Type B pancreatic cell (in vitro differentiated cells): ENCODE data around the gene SEMA6D. TPM values are rescaled to one million over a fixed set of nuclear protein-coding genes. Genes with fewer than 3 reads are reported as not detected.

Experiments
- DNase-seq: peaks from one replicate; pipeline ENCODE4 v3.0.0; 2021; ENCODE audit warnings: mixed read lengths; ENCODE audit not compliant: unreplicated experiment; ENCODE audit errors: extremely low spot score
- H3K27ac Mint-ChIP-seq: 2 replicates; pipeline ENCODE4 v1.8.0; 2021; ENCODE audit warnings: mild to moderate bottlenecking, mixed read lengths
- H3K27me3 Mint-ChIP-seq: 2 replicates; pipeline ENCODE4 v1.8.0; 2021; ENCODE audit warnings: mixed read lengths
- H3K36me3 Mint-ChIP-seq: 2 replicates; pipeline ENCODE4 v1.8.0; 2021; ENCODE audit warnings: mixed read lengths
- H3K4me1 Mint-ChIP-seq: one replicate; pipeline ENCODE4 v1.8.0; 2021; ENCODE audit warnings: mixed read lengths; ENCODE audit not compliant: unreplicated experiment
- H3K4me3 Mint-ChIP-seq: 2 replicates; pipeline ENCODE4 v1.8.0; 2021; ENCODE audit warnings: mild to moderate bottlenecking, mixed read lengths
- H3K9me3 Mint-ChIP-seq: 2 replicates; pipeline ENCODE4 v1.8.0; 2021; ENCODE audit warnings: mixed read lengths
- CTCF ChIP-seq: fragments of 200-600 bp; sonication (generic); conservative IDR thresholded peaks from 2 replicates; pipeline ENCODE4 v1.5.0; 2021; ENCODE audit warnings: antibody characterized with exemption, mild to moderate bottlenecking
- total RNA-seq: library from RNA; stranded (reverse); gene quantifications from 2 replicates; pipeline ENCODE4 v1.2.1, GENCODE V29; 2021; ENCODE audit warnings: low replicate concordance

SEMA6D gene
- total RNA-seq, 1 donor from 2014 or later, result 22.2 TPM

DNA sequence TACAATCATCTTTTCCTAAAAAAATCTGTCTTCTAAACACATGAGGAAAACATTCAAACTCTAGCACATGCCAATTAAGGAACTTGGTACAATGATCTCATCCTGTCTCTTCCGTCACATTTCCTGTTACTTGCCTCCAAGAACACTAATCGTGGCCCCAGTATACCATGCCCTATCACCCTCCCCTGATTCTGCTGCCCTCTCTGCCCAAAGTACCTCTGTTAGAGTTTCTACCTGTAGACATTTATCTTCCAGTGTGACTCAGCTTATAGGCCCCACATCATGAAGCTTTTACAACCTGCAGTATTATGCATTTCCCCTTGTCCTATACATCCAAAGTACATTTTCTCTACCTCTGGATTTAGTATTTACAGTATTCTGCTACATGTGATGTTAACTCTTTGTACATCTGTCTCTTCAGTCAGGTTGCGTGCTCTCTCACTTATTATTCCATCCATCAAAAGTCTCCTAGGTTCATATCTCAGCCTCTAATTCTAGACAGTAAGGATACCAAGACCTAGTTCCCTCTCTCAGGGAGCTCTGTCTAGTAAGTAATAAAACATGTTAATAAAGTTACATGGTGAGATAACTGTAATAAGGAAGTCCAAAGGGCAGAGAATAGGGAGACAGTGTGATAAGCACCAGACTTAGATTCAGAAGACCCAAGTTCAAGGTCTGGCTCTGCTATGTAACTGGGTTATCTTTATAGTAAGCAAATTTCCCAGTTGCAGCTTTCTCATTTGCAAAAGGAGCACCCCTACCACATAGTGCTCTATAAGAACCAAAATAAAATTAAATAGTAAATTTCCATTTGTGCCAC is 8.9 kb upstream of the SEMA6D start:
- H3K27ac Mint-ChIP-seq, result peak overlapping the region; percentile 15
- no peaks in the 10 kb centered on the region for H3K9me3 Mint-ChIP-seq
- no peak for DNase-seq

GRCh38 chr15:47711655-47712054 is 5.7 kb upstream of the SEMA6D start:
- peaks cover 16% of the 10 kb centered on the region for H3K4me1 Mint-ChIP-seq
- TF ChIP-seq CTCF, result peak; percentile 74
- H3K36me3 Mint-ChIP-seq, result no peaks in the 10 kb centered on the region
- peaks cover 10% of the 10 kb centered on the region for H3K27me3 Mint-ChIP-seq
- H3K4me3 Mint-ChIP-seq, result no peak overlapping the region
- no peak overlapping the region for H3K27ac Mint-ChIP-seq
- no peaks in the 10 kb centered on the region for H3K9me3 Mint-ChIP-seq
- no peak for DNase-seq

More for the DNA sequence above, 8.9 kb upstream of the SEMA6D start:
- Mint-ChIP-seq H3K4me3 (no peak overlapping the region), H3K4me1 (peaks cover 10% of the 10 kb centered on the region), H3K27me3 (no peaks in the 10 kb centered on the region), H3K36me3 (no peaks in the 10 kb centered on the region)
- no peak for TF ChIP-seq CTCF

DNA sequence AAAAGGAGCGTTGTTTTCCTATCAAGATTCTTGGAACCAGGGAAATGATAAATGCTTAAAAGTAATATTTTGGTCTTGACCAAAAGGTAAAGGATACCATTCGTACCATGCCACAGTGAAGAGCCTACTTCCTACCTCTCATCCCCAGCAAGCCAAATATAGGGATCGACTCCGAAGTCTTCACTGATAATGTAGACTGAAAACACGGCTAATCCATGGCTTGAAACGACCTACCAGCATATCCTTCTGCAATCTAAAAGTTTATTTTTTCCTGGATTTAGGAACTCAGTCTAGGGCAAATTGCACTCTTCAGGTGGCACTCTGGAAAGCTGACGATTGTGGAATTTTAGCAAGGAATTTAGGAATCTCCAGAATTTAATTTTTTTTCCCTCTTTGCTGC is 1.9 kb upstream of the SEMA6D start:
- DNase-seq, result no peak
- TF ChIP-seq CTCF, result no peak
- Mint-ChIP-seq H3K36me3 (no peaks in the 10 kb centered on the region), H3K9me3 (no peaks in the 10 kb centered on the region), H3K27me3 (peaks cover 33% of the 10 kb centered on the region), H3K4me1 (peaks cover 34% of the 10 kb centered on the region), H3K4me3 (peak overlapping the region; percentile 17), H3K27ac (no peak overlapping the region)

- Mint-ChIP-seq H3K27ac (no peak overlapping the region), H3K4me3 (peak overlapping the region; percentile 95), H3K36me3 (no peaks in the 10 kb centered on the region), H3K27me3 (peaks cover 34% of the 10 kb centered on the region), H3K4me1 (peaks cover 36% of the 10 kb centered on the region), H3K9me3 (no peaks in the 10 kb centered on the region)
- no peak for TF ChIP-seq CTCF
- DNase-seq, result no peak
These were observed 1.4 kb upstream of the SEMA6D start for GRCh38 chr15:47715856-47716445.

DNA sequence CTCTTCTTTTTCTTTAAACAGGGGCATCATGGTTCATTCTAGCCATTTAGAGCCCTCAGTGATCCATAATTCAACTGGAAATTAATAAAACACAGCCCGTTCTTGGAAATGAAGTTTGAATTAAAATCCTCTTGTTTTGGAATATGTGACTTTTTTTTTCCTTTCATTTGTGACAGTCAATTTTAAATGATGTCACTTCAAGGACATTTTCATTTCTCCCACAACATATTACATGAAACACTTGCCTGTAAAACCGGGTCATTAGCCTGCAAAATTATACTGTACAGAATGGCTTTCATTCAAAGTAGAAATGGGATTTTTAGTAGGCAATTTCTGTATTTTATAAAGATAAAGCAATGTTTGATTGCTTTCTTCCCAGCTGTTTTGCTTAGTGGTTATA is 789 bp upstream of the SEMA6D start:
- peaks cover 40% of the 10 kb centered on the region for H3K4me1 Mint-ChIP-seq
- H3K9me3 Mint-ChIP-seq, result no peaks in the 10 kb centered on the region
- no peaks in the 10 kb centered on the region for H3K36me3 Mint-ChIP-seq
- H3K27me3 Mint-ChIP-seq, result peaks cover 38% of the 10 kb centered on the region
- no peak for TF ChIP-seq CTCF
- peak overlapping the region; percentile 95 for H3K4me3 Mint-ChIP-seq
- H3K27ac Mint-ChIP-seq, result no peak overlapping the region
- no peak for DNase-seq
